Astrocyte (in vitro differentiated cells and primary cell): ENCODE measurements around the gene NUDT19. TPM values are rescaled to one million over a fixed set of nuclear protein-coding genes. Genes with fewer than 3 reads are reported as not detected.
"Not testable (repeated sequence)": the region's sequence is repeated elsewhere in the genome, so short reads cannot be mapped to it uniquely, and the experiment has no call there.

Experiments
- DNase-seq: peaks from one replicate; pipeline ENCODE4 v3.0.0-alpha.2; 2010; ENCODE audit warnings: low read depth
- FAIRE-seq: peaks from 2 replicates; lab custom pipeline; 2011; peaks lifted over from hg19 to GRCh38; lab: Jason Lieb, UNC
- H2AFZ ChIP-seq: 2 replicates; pipeline ENCODE4 v1.6.0; 2012; ENCODE audit warnings: low read depth, low read length, inconsistent platforms
- H3K27ac ChIP-seq: 2 replicates; pipeline ENCODE4 v1.5.1; 2011; ENCODE audit warnings: low read depth, low read length, inconsistent platforms
- H3K27me3 ChIP-seq: 2 replicates; pipeline ENCODE4 v1.6.0; 2011; ENCODE audit warnings: low read length, inconsistent platforms; ENCODE audit not compliant: insufficient read depth
- H3K36me3 ChIP-seq: 2 replicates; pipeline ENCODE4 v1.5.1; 2011; ENCODE audit warnings: low read length, inconsistent platforms; ENCODE audit not compliant: insufficient read depth
- H3K4me1 ChIP-seq: 2 replicates; pipeline ENCODE4 v1.5.1; 2011; ENCODE audit warnings: low read length, inconsistent platforms; ENCODE audit not compliant: insufficient read depth
- H3K4me2 ChIP-seq: 2 replicates; pipeline ENCODE4 v1.6.0; 2012; ENCODE audit warnings: low read length, inconsistent platforms
- H3K4me3 ChIP-seq: 2 replicates; pipeline ENCODE4 v1.5.1; 2011; ENCODE audit warnings: low read depth, mild to moderate bottlenecking, low read length, inconsistent platforms; ENCODE audit not compliant: insufficient read depth
- H3K79me2 ChIP-seq: 2 replicates; pipeline ENCODE4 v1.6.0; 2012; ENCODE audit warnings: mild to moderate bottlenecking, low read length, inconsistent platforms; ENCODE audit not compliant: insufficient read depth
- H3K9ac ChIP-seq: 2 replicates; pipeline ENCODE4 v1.6.0; 2012; ENCODE audit warnings: mild to moderate bottlenecking, low read length, inconsistent platforms
- H3K9me3 ChIP-seq: 2 replicates; pipeline ENCODE4 v1.5.1; 2012; ENCODE audit warnings: low read depth, mild to moderate bottlenecking, low read length, inconsistent platforms; ENCODE audit not compliant: insufficient read depth
- H4K20me1 ChIP-seq: 2 replicates; pipeline ENCODE4 v1.6.0; 2012; ENCODE audit warnings: low read length, inconsistent platforms; ENCODE audit not compliant: insufficient read depth
- H3K27ac Mint-ChIP-seq: one replicate; pipeline ENCODE4 v1.8.0; 2021; ENCODE audit warnings: mild to moderate bottlenecking, mixed read lengths; ENCODE audit not compliant: unreplicated experiment
- H3K27me3 Mint-ChIP-seq: one replicate; pipeline ENCODE4 v1.8.0; 2021; ENCODE audit warnings: low read depth, mixed read lengths; ENCODE audit not compliant: unreplicated experiment
- H3K36me3 Mint-ChIP-seq: one replicate; pipeline ENCODE4 v1.8.0; 2021; ENCODE audit warnings: low read depth, mixed read lengths; ENCODE audit not compliant: unreplicated experiment
- H3K4me1 Mint-ChIP-seq: one replicate; pipeline ENCODE4 v1.8.0; 2021; ENCODE audit warnings: low read depth, mixed read lengths; ENCODE audit not compliant: unreplicated experiment
- H3K4me3 Mint-ChIP-seq: one replicate; pipeline ENCODE4 v1.8.0; 2021; ENCODE audit warnings: mild to moderate bottlenecking, moderate library complexity, mixed read lengths; ENCODE audit not compliant: unreplicated experiment
- H3K9me3 Mint-ChIP-seq: one replicate; pipeline ENCODE4 v1.8.0; 2021; ENCODE audit warnings: mild to moderate bottlenecking, mixed read lengths; ENCODE audit not compliant: unreplicated experiment
- total RNA-seq: library from RNA; stranded (reverse); gene quantifications from 2 replicates; pipeline ENCODE4 v1.2.1, GENCODE V29; 2021

The NUDT19 gene
- total RNA-seq, 1 donor from 2014 or later: 4.0 TPM

- not testable (repeated sequence) for FAIRE-seq, H3K9me3 Mint-ChIP-seq, DNase-seq, H3K4me1 Mint-ChIP-seq, H3K9me3 ChIP-seq, H3K9ac ChIP-seq, H2AFZ ChIP-seq, H3K36me3 ChIP-seq, H3K4me3 ChIP-seq, H3K4me3 Mint-ChIP-seq, H3K36me3 Mint-ChIP-seq, H3K27ac ChIP-seq, H3K27me3 ChIP-seq, H3K4me2 ChIP-seq, H3K27me3 Mint-ChIP-seq, H3K27ac Mint-ChIP-seq
- peaks cover 20% of the 10 kb centered on the region for H4K20me1 ChIP-seq
- H3K79me2 ChIP-seq: peaks cover 60% of the 10 kb centered on the region
- peaks cover 14% of the 10 kb centered on the region for H3K4me1 ChIP-seq
Measured at GRCh38 chr19:32694851-32695250, 3.2 kb downstream of the NUDT19 start.

GRCh38 chr19:32695506-32695905, 3.9 kb downstream of the NUDT19 start:
- H3K27ac ChIP-seq, H3K4me3 ChIP-seq, FAIRE-seq, H3K4me3 Mint-ChIP-seq, DNase-seq, H3K9ac ChIP-seq, H3K27me3 Mint-ChIP-seq, H3K27me3 ChIP-seq, H3K27ac Mint-ChIP-seq, H3K4me2 ChIP-seq, H3K9me3 Mint-ChIP-seq, H3K4me1 Mint-ChIP-seq, H3K36me3 ChIP-seq, H2AFZ ChIP-seq, H3K9me3 ChIP-seq: not testable (repeated sequence)
- peaks cover 12% of the 10 kb centered on the region for H3K36me3 Mint-ChIP-seq
- H4K20me1 ChIP-seq: peaks cover 21% of the 10 kb centered on the region
- H3K4me1 ChIP-seq: peaks cover 14% of the 10 kb centered on the region
- H3K79me2 ChIP-seq: peaks cover 60% of the 10 kb centered on the region

- H3K9me3 Mint-ChIP-seq, H3K9ac ChIP-seq, FAIRE-seq, H3K27ac Mint-ChIP-seq, H3K4me1 ChIP-seq, H3K4me1 Mint-ChIP-seq, H2AFZ ChIP-seq, DNase-seq, H3K27me3 Mint-ChIP-seq, H3K27me3 ChIP-seq, H3K4me3 Mint-ChIP-seq, H3K36me3 ChIP-seq, H3K4me2 ChIP-seq, H3K9me3 ChIP-seq, H3K27ac ChIP-seq, H3K4me3 ChIP-seq: not testable (repeated sequence)
- H3K79me2 ChIP-seq: peaks cover 68% of the 10 kb centered on the region
- peaks cover 32% of the 10 kb centered on the region for H4K20me1 ChIP-seq
- H3K36me3 Mint-ChIP-seq: peaks cover 12% of the 10 kb centered on the region
Measured at GRCh38 chr19:32696771-32697170, 5.2 kb downstream of the NUDT19 start.

- peaks cover 36% of the 10 kb centered on the region for H4K20me1 ChIP-seq
- not testable (repeated sequence) for H3K9ac ChIP-seq, H3K4me1 ChIP-seq, H3K4me2 ChIP-seq, H3K4me3 Mint-ChIP-seq, H3K4me3 ChIP-seq, H3K27me3 Mint-ChIP-seq, H3K9me3 Mint-ChIP-seq, H3K4me1 Mint-ChIP-seq, H3K36me3 ChIP-seq, DNase-seq, H2AFZ ChIP-seq, H3K27ac ChIP-seq, H3K27ac Mint-ChIP-seq, H3K27me3 ChIP-seq, FAIRE-seq, H3K9me3 ChIP-seq
- peaks cover 17% of the 10 kb centered on the region for H3K36me3 Mint-ChIP-seq
- peaks cover 52% of the 10 kb centered on the region for H3K79me2 ChIP-seq
Measured at GRCh38 chr19:32700129-32700528, 8.5 kb downstream of the NUDT19 start.
